Ectodermal cell (in vitro differentiated cells): Measurements from ENCODE around the gene DCBLD1.

ENCODE experiments used
- H3K27ac ChIP-seq: 2 replicates; pipeline ENCODE4 v1.7.0; 2013; ENCODE audit warnings: mild to moderate bottlenecking, low read depth, low read length; ENCODE audit not compliant: insufficient read depth, poor library complexity, severe bottlenecking
- H3K27me3 ChIP-seq: 2 replicates; pipeline ENCODE4 v1.7.0; 2013; ENCODE audit warnings: mild to moderate bottlenecking, low read length; ENCODE audit not compliant: insufficient read depth, control insufficient read depth, poor library complexity, severe bottlenecking
- H3K36me3 ChIP-seq: one replicate; pipeline ENCODE4 v1.7.0; 2013; ENCODE audit warnings: low read length; ENCODE audit not compliant: control insufficient read depth, insufficient read depth
- H3K4me1 ChIP-seq: one replicate; pipeline ENCODE4 v1.7.0; 2013; ENCODE audit warnings: low read length; ENCODE audit not compliant: control insufficient read depth, insufficient read depth
- H3K4me3 ChIP-seq: 2 replicates; pipeline ENCODE4 v1.7.0; 2013; ENCODE audit warnings: low read depth, low read length, control low read depth; ENCODE audit not compliant: insufficient read depth
- H3K9me3 ChIP-seq: 2 replicates; pipeline ENCODE4 v1.7.0; 2013; ENCODE audit warnings: mild to moderate bottlenecking, low read length, moderate library complexity; ENCODE audit not compliant: control insufficient read depth
- WGBS, 2 experiments: methylation state at CpG; one replicate each; pipeline ENCODE4 v1.1.7; 2013; ENCODE audit warnings: missing lambda C conversion rate in 2 of 2; 5-methylcytosine and 5-hydroxymethylcytosine counted together

Gene DCBLD1

GRCh38 chr6:117573006-117573680 lies 90.7 kb downstream of the DCBLD1 start:
- no peaks in the 10 kb centered on the region for H3K9me3 ChIP-seq
- WGBS, 2 experiments = 86 to 92% methylated on average over 4 to 5 of the region's 5 CpGs
- H3K36me3 ChIP-seq = peaks cover 10% of the 10 kb centered on the region
- H3K27me3 ChIP-seq = no peaks in the 10 kb centered on the region
- no peak overlapping the region for H3K4me3 ChIP-seq
- H3K4me1 ChIP-seq = no peaks in the 10 kb centered on the region
- no peak overlapping the region for H3K27ac ChIP-seq

GRCh38 chr6:117574198-117574597 lies 91.7 kb downstream of the DCBLD1 start:
- no peaks in the 10 kb centered on the region for H3K9me3 ChIP-seq
- H3K27ac ChIP-seq = no peak overlapping the region
- peaks cover 6% of the 10 kb centered on the region for H3K36me3 ChIP-seq
- H3K4me1 ChIP-seq = no peaks in the 10 kb centered on the region
- H3K27me3 ChIP-seq = no peaks in the 10 kb centered on the region
- WGBS, 2 experiments = 87 to 100% methylated on average over 3 of the region's 4 CpGs
- H3K4me3 ChIP-seq = no peak overlapping the region

GRCh38 chr6:117585647-117586046 lies 103.2 kb downstream of the DCBLD1 start:
- H3K36me3 ChIP-seq = peaks cover 11% of the 10 kb centered on the region
- H3K27ac ChIP-seq = no peak overlapping the region
- H3K27me3 ChIP-seq = no peaks in the 10 kb centered on the region
- no peaks in the 10 kb centered on the region for H3K9me3 ChIP-seq
- H3K4me3 ChIP-seq = no peak overlapping the region
- no peaks in the 10 kb centered on the region for H3K4me1 ChIP-seq

- H3K36me3 ChIP-seq = peaks cover 7% of the 10 kb centered on the region
- WGBS, 2 experiments = 85 to 89% methylated on average over 5 of the region's 5 CpGs
- no peak overlapping the region for H3K27ac ChIP-seq
Observed at GRCh38 chr6:117590447-117590846, 108.0 kb downstream of the DCBLD1 start.

GRCh38 chr6:117591405-117591804 lies 108.9 kb downstream of the DCBLD1 start:
- H3K27ac ChIP-seq = no peak overlapping the region

More at GRCh38 chr6:117590447-117590846, 108.0 kb downstream of the DCBLD1 start:
- Histone ChIP-seq H3K4me3 (no peak overlapping the region), H3K4me1 (no peaks in the 10 kb centered on the region), H3K27me3 (no peaks in the 10 kb centered on the region), H3K9me3 (no peaks in the 10 kb centered on the region)

GRCh38 chr6:117592983-117593759 lies 110.7 kb downstream of the DCBLD1 start:
- peaks cover 3% of the 10 kb centered on the region for H3K9me3 ChIP-seq
- H3K36me3 ChIP-seq = peaks cover 15% of the 10 kb centered on the region
- 94 to 95% methylated on average over 2 to 3 of the region's 3 CpGs for WGBS, 2 experiments
- no peaks in the 10 kb centered on the region for H3K4me1 ChIP-seq
- no peaks in the 10 kb centered on the region for H3K27me3 ChIP-seq
- H3K4me3 ChIP-seq = no peak overlapping the region
- H3K27ac ChIP-seq = no peak overlapping the region

More at GRCh38 chr6:117591405-117591804, 108.9 kb downstream of the DCBLD1 start:
- Histone ChIP-seq H3K27me3 (no peaks in the 10 kb centered on the region), H3K9me3 (no peaks in the 10 kb centered on the region), H3K4me1 (no peaks in the 10 kb centered on the region), H3K4me3 (no peak overlapping the region), H3K36me3 (peaks cover 7% of the 10 kb centered on the region)
- 97 to 100% methylated on average over 2 of the region's 3 CpGs for WGBS, 2 experiments

GRCh38 chr6:117595099-117595923 lies 112.8 kb downstream of the DCBLD1 start:
- Histone ChIP-seq H3K27ac (no peak overlapping the region), H3K36me3 (peaks cover 10% of the 10 kb centered on the region), H3K27me3 (no peaks in the 10 kb centered on the region), H3K4me1 (no peaks in the 10 kb centered on the region), H3K9me3 (peaks cover 3% of the 10 kb centered on the region), H3K4me3 (no peak overlapping the region)
- WGBS, 2 experiments = 96% methylated on average over 2 of the region's 2 CpGs

- H3K27me3 ChIP-seq = no peaks in the 10 kb centered on the region
- peaks cover 3% of the 10 kb centered on the region for H3K9me3 ChIP-seq
- H3K4me3 ChIP-seq = no peak overlapping the region
- no peaks in the 10 kb centered on the region for H3K4me1 ChIP-seq
- H3K27ac ChIP-seq = no peak overlapping the region
- H3K36me3 ChIP-seq = peaks cover 8% of the 10 kb centered on the region
- 100% methylated on average over 1 to 2 of the region's 2 CpGs for WGBS, 2 experiments
Observed at GRCh38 chr6:117597755-117598154, 115.3 kb downstream of the DCBLD1 start.
